ENCODE measurements around the gene ZFYVE1.

GRCh38 chr14:73026845-73027542 lies at the start of gene ZFYVE1:
- TF ChIP-seq RAD21 (IDR thresholded peaks at IDR 0.05; ENCODE audit: low read length) (no peak), CTCF (IDR thresholded peaks at IDR 0.05) (no peak), PBX3 (IDR thresholded peaks at IDR 0.05) (peak; percentile 65), CHD2 (IDR thresholded peaks at IDR 0.05; ENCODE audit: low read length, partially characterized antibody) (no peak), FOXM1 (IDR thresholded peaks at IDR 0.05; ENCODE audit: low read depth) (no peak)
- TF ChIP-seq, protein P1, sequence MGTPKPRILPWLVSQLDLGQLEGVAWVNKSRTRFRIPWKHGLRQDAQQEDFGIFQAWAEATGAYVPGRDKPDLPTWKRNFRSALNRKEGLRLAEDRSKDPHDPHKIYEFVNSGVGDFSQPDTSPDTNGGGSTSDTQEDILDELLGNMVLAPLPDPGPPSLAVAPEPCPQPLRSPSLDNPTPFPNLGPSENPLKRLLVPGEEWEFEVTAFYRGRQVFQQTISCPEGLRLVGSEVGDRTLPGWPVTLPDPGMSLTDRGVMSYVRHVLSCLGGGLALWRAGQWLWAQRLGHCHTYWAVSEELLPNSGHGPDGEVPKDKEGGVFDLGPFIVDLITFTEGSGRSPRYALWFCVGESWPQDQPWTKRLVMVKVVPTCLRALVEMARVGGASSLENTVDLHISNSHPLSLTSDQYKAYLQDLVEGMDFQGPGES (IDR thresholded peaks at IDR 0.05; ENCODE audit: low read depth, low read length), result no peak

Measured in SK-N-SH (cell line).